Spleen (tissue), 13 donors: Measurements from ENCODE around the gene AKR1B15. TPM values are rescaled to one million over a fixed set of nuclear protein-coding genes. Genes with fewer than 3 reads are reported as not detected.

Experiments
- DNase-seq: peaks from one replicate; pipeline ENCODE4 v3.0.0-alpha.2; 2020
- H3K27ac ChIP-seq, 8 donors: fragments of 200-600 bp; sonication (generic) in 7 of 8; 1 replicate in 4 of 8; 2 replicates in 4 of 8; pipeline versions ENCODE4 v1.5.0 to v1.8.0; 2016 to 2021; ENCODE audit warnings: inconsistent platforms in 4 of 8, mild to moderate bottlenecking in 4 of 8, moderate library complexity in 1 of 8
- H3K27me3 ChIP-seq, 7 donors: fragments of 200-600 bp; sonication (generic) in 6 of 7; replicated peaks in 1 of 7; 1 replicate in 4 of 7; 2 replicates in 3 of 7; pipeline versions ENCODE4 v1.5.0 to v1.8.0; 2016 to 2021; ENCODE audit warnings: inconsistent platforms in 3 of 7, mild to moderate bottlenecking in 1 of 7
- H3K36me3 ChIP-seq, 6 donors: fragments of 200-600 bp; sonication (generic) in 5 of 6; 1 replicate in 4 of 6; 2 replicates in 2 of 6; pipeline versions ENCODE4 v1.5.0 to v1.8.0; 2016 to 2021; ENCODE audit warnings: inconsistent platforms in 2 of 6
- H3K4me1 ChIP-seq, 6 donors: fragments of 200-600 bp; sonication (generic) in 5 of 6; 1 replicate in 3 of 6; 2 replicates in 3 of 6; pipeline versions ENCODE4 v1.5.0 to v1.8.0; 2016 to 2021; ENCODE audit warnings: inconsistent platforms in 3 of 6
- H3K4me3 ChIP-seq, 8 donors: fragments of 200-600 bp; sonication (generic) in 7 of 8; 1 replicate in 4 of 8; 2 replicates in 4 of 8; pipeline versions ENCODE4 v1.5.0 to v1.8.0; 2016 to 2021; ENCODE audit warnings: inconsistent platforms in 4 of 8, mild to moderate bottlenecking in 4 of 8, moderate library complexity in 2 of 8
- H3K9me3 ChIP-seq, 8 donors: fragments of 200-600 bp; sonication (generic) in 7 of 8; 1 replicate in 4 of 8; 2 replicates in 4 of 8; pipeline versions ENCODE4 v1.5.0 to v1.8.0; 2016 to 2021; ENCODE audit warnings: inconsistent platforms in 4 of 8
- CTCF ChIP-seq, 11 experiments: fragments of 200-600 bp in 7 of 11; fragments of 450-650 bp in 4 of 11; sonication (generic) in 4 of 11; IDR thresholded peaks in 8 of 11; conservative IDR thresholded peaks in 3 of 11; 1 replicate in 7 of 11; 2 replicates in 4 of 11; pipeline versions ENCODE4 v1.4.0 to v1.8.0; 2016 to 2021; ENCODE audit warnings: antibody characterized with exemption in 11 of 11, inconsistent platforms in 4 of 11, mild to moderate bottlenecking in 1 of 11
- POLR2A ChIP-seq, 3 donors: fragments of 450-650 bp; IDR thresholded peaks; one replicate each; pipeline ENCODE4 v1.5.1; 2017; ENCODE audit warnings: antibody characterized with exemption in 3 of 3, mild to moderate bottlenecking in 1 of 3
- POLR2AphosphoS5 ChIP-seq, 3 donors: sonication (generic); formaldehyde crosslinking; IDR thresholded peaks; one replicate each; pipeline ENCODE4 v1.5.1; 2017; ENCODE audit warnings: antibody characterized with exemption in 3 of 3
- WGBS, 5 donors: extraction: QIAGEN DNeasy Blood & Tissue Kit in 3 of 5; methylation state at CpG; one replicate each; pipeline versions ENCODE4 v1.1.5 to v1.1.7; 2013 to 2018; 5-methylcytosine and 5-hydroxymethylcytosine counted together
- intact Hi-C: fragments of 100-400 bp; cut with DNase I; formaldehyde crosslinking; loops from one replicate; pipeline ENCODE4 v1.15.0; 2023; ENCODE audit warnings: low total_unique reads
- long read RNA-seq, 2 donors: transcript quantifications; one replicate each; lab custom pipeline, GENCODE V29; 2026
- polyA plus RNA-seq, 3 donors: library from polyadenylated mRNA; stranded (reverse); fragments of 200-250 nt; gene quantifications; one replicate each; pipeline ENCODE4 v1.2.1, GENCODE V29; 2013
- total RNA-seq, 7 donors: library from RNA; depleted of rRNA in 3 of 7; stranded (reverse); fragments of >200 nt in 3 of 7; fragmentation: NEBNext Ultra II Directional in 4 of 7; extraction: Animal tissue kit (Norgen Biotek cat#: 25700) in 4 of 7; gene quantifications; one replicate each; pipeline versions ENCODE4 v1.1.0 to v1.2.1, GENCODE V29; 2016 to 2021
- donor health status: healthy with polysubstance abuse.
- donor health status: DM: no; HTN: no; CAD: no; lungs with moderate emphysema.
- donor health status: DM: no; HTN: no; CAD: no.
- donor health status: Bipolar disorder and iron deficiency.
- donor health status: healthy.
- donor health status: DM: no; HTN: no; CAD: no.
- donor health status: DM: yes; HTN: yes; CAD: no.

The AKR1B15 gene
- total RNA-seq (not detected), polyA plus RNA-seq (not detected)
- long read RNA-seq, donor 1: 0 reads
- long read RNA-seq, donor 2: 0 reads

DNA sequence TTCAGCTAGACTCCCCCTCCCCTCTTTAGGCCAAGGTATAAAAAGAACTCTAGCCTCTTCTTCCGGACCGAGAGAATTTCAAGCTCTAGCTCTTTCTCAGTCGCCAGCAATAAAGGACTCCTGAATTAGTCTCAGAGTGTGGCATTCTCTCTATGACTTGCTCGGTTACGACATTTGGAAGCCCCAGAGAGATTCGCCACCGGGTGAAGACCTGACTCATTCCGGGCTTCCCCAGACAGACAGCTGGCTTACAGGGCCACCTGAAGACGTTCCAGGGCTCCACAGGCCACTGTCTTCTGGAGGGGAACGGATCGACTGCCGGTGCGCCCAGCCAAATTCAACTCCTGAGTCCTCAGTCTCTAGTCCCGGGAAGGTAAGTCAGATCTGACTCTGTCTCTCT, at the start of gene AKR1B15:
Gene AKR1B15, plus strand, starts transcription at position 234 of the 400 bp plus-strand sequence. CDS start 15,510 bp downstream, outside the sequence.
- intact Hi-C loops: loop anchor here (5.0 kb wide), 1 partner anchor 117 kb away; no protein-coding TSS in a partner anchor
- Histone ChIP-seq H3K4me1 (peaks cover 0 to 7% (median 6%) of the 10 kb centered on the region in 6 donors), H3K4me3 (no peak within 1 kb of the TSS), H3K27me3 (peaks cover 0 to 18% (median 0%) of the 10 kb centered on the region in 7 donors), H3K27ac (no peak within 1 kb of the TSS), H3K36me3 (no peaks in the 10 kb centered on the region), H3K9me3 (no peaks in the 10 kb centered on the region)
- TF ChIP-seq POLR2A (IDR thresholded peaks at IDR 0.05) (no peak), CTCF (IDR thresholded peaks at IDR 0.05 in 8 of 11, conservative IDR thresholded peaks at IDR 0.05 in 3 of 11) (no peak), POLR2AphosphoS5 (IDR thresholded peaks at IDR 0.05) (no peak)
- 54 to 80% (median 73%) methylated on average over 14 of the region's 14 CpGs for WGBS, 5 donors
- no peak for DNase-seq

- H3K9me3 ChIP-seq: no peaks in the 10 kb centered on the region
- 71 to 90% (median 81%) methylated on average over 2 of the region's 2 CpGs for WGBS, 5 donors
- no peaks in the 10 kb centered on the region for H3K27me3 ChIP-seq
- TF ChIP-seq POLR2A (IDR thresholded peaks at IDR 0.05) (no peak), CTCF (IDR thresholded peaks at IDR 0.05 in 8 of 11, conservative IDR thresholded peaks at IDR 0.05 in 3 of 11) (no peak), POLR2AphosphoS5 (IDR thresholded peaks at IDR 0.05) (no peak)
- H3K27ac ChIP-seq: no peak overlapping the region
- no peaks in the 10 kb centered on the region for H3K4me1 ChIP-seq
- no peak overlapping the region for H3K4me3 ChIP-seq
- intact Hi-C loops: no loop called here
- H3K36me3 ChIP-seq: no peaks in the 10 kb centered on the region
- no peak for DNase-seq
Measured at GRCh38 chr7:134500406-134500805, 48.5 kb upstream of the AKR1B15 start.

DNA sequence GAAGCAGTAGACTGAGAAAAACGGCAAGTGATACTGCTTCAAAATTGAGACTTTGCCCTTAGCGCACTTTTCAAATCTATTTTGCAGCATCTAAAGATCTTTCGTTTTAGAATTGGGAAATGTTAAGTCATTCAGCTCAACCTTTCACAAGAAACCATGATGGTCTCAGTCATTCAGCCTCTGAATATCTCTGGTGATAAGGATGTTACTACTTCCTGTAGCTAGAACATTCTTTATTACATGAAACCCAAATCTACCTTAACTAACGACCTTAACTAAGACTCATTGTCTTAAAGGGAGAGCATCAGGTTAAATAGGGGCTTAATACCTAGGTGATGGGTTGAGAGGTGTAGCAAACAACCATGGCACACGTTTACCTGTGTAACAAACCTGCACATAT, 47.9 kb upstream of the AKR1B15 start:
- no peak for DNase-seq
- H3K4me1 ChIP-seq: no peaks in the 10 kb centered on the region
- no peaks in the 10 kb centered on the region for H3K9me3 ChIP-seq
- H3K27me3 ChIP-seq: no peaks in the 10 kb centered on the region
- no peak overlapping the region for H3K27ac ChIP-seq
- intact Hi-C loops: no loop called here
- H3K36me3 ChIP-seq: no peaks in the 10 kb centered on the region
- TF ChIP-seq POLR2AphosphoS5 (IDR thresholded peaks at IDR 0.05) (no peak), CTCF (IDR thresholded peaks at IDR 0.05 in 8 of 11, conservative IDR thresholded peaks at IDR 0.05 in 3 of 11) (no peak), POLR2A (IDR thresholded peaks at IDR 0.05) (no peak)
- no peak overlapping the region for H3K4me3 ChIP-seq
- 66 to 78% (median 69%) methylated on average over 5 of the region's 5 CpGs for WGBS, 5 donors

- no peaks in the 10 kb centered on the region for H3K4me1 ChIP-seq
- H3K27ac ChIP-seq: no peak overlapping the region
- no peaks in the 10 kb centered on the region for H3K27me3 ChIP-seq
- no peaks in the 10 kb centered on the region for H3K9me3 ChIP-seq
- WGBS, 5 donors: 59 to 78% (median 65%) methylated on average over 3 of the region's 3 CpGs
- no peak overlapping the region for H3K4me3 ChIP-seq
- TF ChIP-seq CTCF (IDR thresholded peaks at IDR 0.05 in 8 of 11, conservative IDR thresholded peaks at IDR 0.05 in 3 of 11): no peak
- no peak for TF ChIP-seq POLR2A (IDR thresholded peaks at IDR 0.05)
- TF ChIP-seq POLR2AphosphoS5 (IDR thresholded peaks at IDR 0.05): no peak
- DNase-seq: no peak
- intact Hi-C loops: no loop called here
- no peaks in the 10 kb centered on the region for H3K36me3 ChIP-seq
Measured at GRCh38 chr7:134502463-134503371, 46.2 kb upstream of the AKR1B15 start.
